Activated naive CD4-positive, alpha-beta T cell treated with anti-CD3 and anti-CD28 coated beads for 36 hours (primary cell): ENCODE results near the gene ECM2. TPM values are rescaled to one million over a fixed set of nuclear protein-coding genes. Genes with fewer than 3 reads are reported as not detected.

Source experiments
- CTCF ChIA-PET: fragments of 350-600 bp; sonication (Branson Sonifier 250); formaldehyde crosslinking; loops from one replicate; lab custom pipeline; 2021; ENCODE audit warnings: antibody characterized with exemption; lab: Charles Lee
- DNase-seq: peaks from one replicate; pipeline ENCODE4 v3.0.0-alpha.2; 2020
- H3K27ac Mint-ChIP-seq: one replicate; pipeline ENCODE4 v1.8.0; 2021; ENCODE audit warnings: mild to moderate bottlenecking, mixed read lengths
- H3K27me3 Mint-ChIP-seq: one replicate; pipeline ENCODE4 v1.8.0; 2021; ENCODE audit warnings: low read depth, mixed read lengths
- H3K36me3 Mint-ChIP-seq: one replicate; pipeline ENCODE4 v1.8.0; 2021; ENCODE audit warnings: low read depth, mixed read lengths
- H3K4me1 Mint-ChIP-seq: one replicate; pipeline ENCODE4 v1.8.0; 2021; ENCODE audit warnings: low read depth, mixed read lengths
- H3K4me3 Mint-ChIP-seq: one replicate; pipeline ENCODE4 v1.8.0; 2021; ENCODE audit warnings: mild to moderate bottlenecking, moderate library complexity, mixed read lengths
- H3K9me3 Mint-ChIP-seq: one replicate; pipeline ENCODE4 v1.8.0; 2021; ENCODE audit warnings: mixed read lengths
- intact Hi-C: fragments of 100-400 bp; cut with micrococcal nuclease; formaldehyde crosslinking; loops from one replicate; pipeline ENCODE4 v1.15.1; 2023
- total RNA-seq, 2 experiments: library from RNA; stranded (reverse); gene quantifications; one replicate each; pipeline ENCODE4 v1.2.3, GENCODE V29; 2021

The ECM2 gene
- total RNA-seq, 2 experiments from 2014 or later: not detected

GRCh38 chr9:92492781-92493401 is 42.9 kb downstream of the ECM2 start:
- Mint-ChIP-seq H3K36me3 (no peaks in the 10 kb centered on the region), H3K4me3 (no peak overlapping the region), H3K9me3 (no peaks in the 10 kb centered on the region), H3K27me3 (no peaks in the 10 kb centered on the region), H3K27ac (no peak overlapping the region), H3K4me1 (no peaks in the 10 kb centered on the region)
- no peak for DNase-seq
- CTCF ChIA-PET: no interaction called here
- intact Hi-C loops: no loop called here

GRCh38 chr9:92488681-92489550 is 46.9 kb downstream of the ECM2 start:
- Mint-ChIP-seq H3K9me3 (no peaks in the 10 kb centered on the region), H3K36me3 (no peaks in the 10 kb centered on the region), H3K4me1 (no peaks in the 10 kb centered on the region), H3K27ac (no peak overlapping the region), H3K27me3 (no peaks in the 10 kb centered on the region), H3K4me3 (no peak overlapping the region)
- intact Hi-C loops: no loop called here
- CTCF ChIA-PET: no interaction called here
- DNase-seq: no peak

- Mint-ChIP-seq H3K9me3 (no peaks in the 10 kb centered on the region), H3K4me3 (no peak overlapping the region), H3K27me3 (no peaks in the 10 kb centered on the region), H3K27ac (no peak overlapping the region), H3K36me3 (no peaks in the 10 kb centered on the region), H3K4me1 (no peaks in the 10 kb centered on the region)
- DNase-seq: no peak
- intact Hi-C loops: no loop called here
- CTCF ChIA-PET: interaction anchor here (0.6 kb wide), 1 partner anchor 128 kb away, joined by 3 read pairs; no protein-coding TSS in a partner anchor
Measured at GRCh38 chr9:92486371-92486770, 49.4 kb downstream of the ECM2 start.

- peaks cover 5% of the 10 kb centered on the region for H3K4me1 Mint-ChIP-seq
- H3K4me3 Mint-ChIP-seq: no peak overlapping the region
- intact Hi-C loops: no loop called here
- DNase-seq: no peak
- H3K36me3 Mint-ChIP-seq: no peaks in the 10 kb centered on the region
- H3K27ac Mint-ChIP-seq: no peak overlapping the region
- no peaks in the 10 kb centered on the region for H3K27me3 Mint-ChIP-seq
- H3K9me3 Mint-ChIP-seq: no peaks in the 10 kb centered on the region
- CTCF ChIA-PET: no interaction called here
Measured at GRCh38 chr9:92484563-92484962, 51.2 kb downstream of the ECM2 start.

- H3K27ac Mint-ChIP-seq: no peak overlapping the region
- no peak overlapping the region for H3K4me3 Mint-ChIP-seq
- peaks cover 5% of the 10 kb centered on the region for H3K4me1 Mint-ChIP-seq
- intact Hi-C loops: no loop called here
- no peaks in the 10 kb centered on the region for H3K9me3 Mint-ChIP-seq
- no peak for DNase-seq
- H3K27me3 Mint-ChIP-seq: no peaks in the 10 kb centered on the region
- CTCF ChIA-PET: no interaction called here
- no peaks in the 10 kb centered on the region for H3K36me3 Mint-ChIP-seq
Measured at GRCh38 chr9:92483627-92484545, 51.9 kb downstream of the ECM2 start.

GRCh38 chr9:92482805-92483204 is 53.0 kb downstream of the ECM2 start:
- no peaks in the 10 kb centered on the region for H3K27me3 Mint-ChIP-seq
- H3K4me3 Mint-ChIP-seq: no peak overlapping the region
- H3K36me3 Mint-ChIP-seq: no peaks in the 10 kb centered on the region
- no peak for DNase-seq
- intact Hi-C loops: no loop called here
- CTCF ChIA-PET: no interaction called here
- no peak overlapping the region for H3K27ac Mint-ChIP-seq
- H3K4me1 Mint-ChIP-seq: peaks cover 5% of the 10 kb centered on the region
- no peaks in the 10 kb centered on the region for H3K9me3 Mint-ChIP-seq

- Mint-ChIP-seq H3K27me3 (no peaks in the 10 kb centered on the region), H3K4me3 (no peak within 1 kb of the TSS), H3K27ac (no peak within 1 kb of the TSS), H3K9me3 (no peaks in the 10 kb centered on the region), H3K4me1 (peaks cover 5% of the 10 kb centered on the region), H3K36me3 (no peaks in the 10 kb centered on the region)
- CTCF ChIA-PET: no interaction called here
- no peak for DNase-seq
- intact Hi-C loops: no loop called here
Measured at GRCh38 chr9:92482329-92482728, 53.5 kb downstream of the ECM2 start, which contains the start of gene ASPN. TSS of gene ASPN (minus strand) at chr9:92482506.

GRCh38 chr9:92480986-92481633 is 54.7 kb downstream of the ECM2 start:
- H3K36me3 Mint-ChIP-seq: no peaks in the 10 kb centered on the region

GRCh38 chr9:92480291-92480771 is 55.5 kb downstream of the ECM2 start:
- H3K9me3 Mint-ChIP-seq: no peaks in the 10 kb centered on the region
- intact Hi-C loops: no loop called here
- no peak overlapping the region for H3K4me3 Mint-ChIP-seq
- no peaks in the 10 kb centered on the region for H3K36me3 Mint-ChIP-seq
- H3K4me1 Mint-ChIP-seq: peaks cover 7% of the 10 kb centered on the region
- no peak overlapping the region for H3K27ac Mint-ChIP-seq
- DNase-seq: no peak
- CTCF ChIA-PET: no interaction called here
- no peaks in the 10 kb centered on the region for H3K27me3 Mint-ChIP-seq

More at GRCh38 chr9:92480986-92481633, 54.7 kb downstream of the ECM2 start:
- no peak for DNase-seq
- Mint-ChIP-seq H3K4me1 (peaks cover 7% of the 10 kb centered on the region), H3K27ac (no peak overlapping the region), H3K9me3 (no peaks in the 10 kb centered on the region), H3K27me3 (no peaks in the 10 kb centered on the region), H3K4me3 (no peak overlapping the region)
- CTCF ChIA-PET: no interaction called here
- intact Hi-C loops: no loop called here

GRCh38 chr9:92479346-92479745 is 56.4 kb downstream of the ECM2 start:
- CTCF ChIA-PET: interaction anchor here (1.1 kb wide), 1 partner anchor 12 kb away, joined by 3 read pairs; no protein-coding TSS in a partner anchor
- H3K36me3 Mint-ChIP-seq: no peaks in the 10 kb centered on the region
- no peaks in the 10 kb centered on the region for H3K27me3 Mint-ChIP-seq
- H3K4me3 Mint-ChIP-seq: no peak overlapping the region
- no peak for DNase-seq
- H3K4me1 Mint-ChIP-seq: peaks cover 7% of the 10 kb centered on the region
- H3K27ac Mint-ChIP-seq: no peak overlapping the region
- intact Hi-C loops: no loop called here
- H3K9me3 Mint-ChIP-seq: no peaks in the 10 kb centered on the region

- CTCF ChIA-PET: interaction anchor here (1.1 kb wide), 1 partner anchor 12 kb away, joined by 3 read pairs; no protein-coding TSS in a partner anchor
- Mint-ChIP-seq H3K4me1 (peaks cover 7% of the 10 kb centered on the region), H3K36me3 (no peaks in the 10 kb centered on the region), H3K27me3 (no peaks in the 10 kb centered on the region), H3K4me3 (no peak overlapping the region), H3K27ac (no peak overlapping the region), H3K9me3 (no peaks in the 10 kb centered on the region)
- no peak for DNase-seq
- intact Hi-C loops: no loop called here
Measured at GRCh38 chr9:92478783-92479182, 57.0 kb downstream of the ECM2 start.
